CD4-positive, alpha-beta T cell treated with Interleukin-6 at 100 ng/mL for 8 hours (primary cell): ENCODE measurements around the gene CCNF.
"Not testable (repeated sequence)": the region's sequence is repeated elsewhere in the genome, so short reads cannot be mapped to it uniquely, and the experiment has no call there.

Experiments
- DNase-seq: peaks from one replicate; pipeline ENCODE4 v3.0.0-alpha.2; 2020; ENCODE audit warnings: mixed read lengths, low spot score

Gene CCNF

DNA sequence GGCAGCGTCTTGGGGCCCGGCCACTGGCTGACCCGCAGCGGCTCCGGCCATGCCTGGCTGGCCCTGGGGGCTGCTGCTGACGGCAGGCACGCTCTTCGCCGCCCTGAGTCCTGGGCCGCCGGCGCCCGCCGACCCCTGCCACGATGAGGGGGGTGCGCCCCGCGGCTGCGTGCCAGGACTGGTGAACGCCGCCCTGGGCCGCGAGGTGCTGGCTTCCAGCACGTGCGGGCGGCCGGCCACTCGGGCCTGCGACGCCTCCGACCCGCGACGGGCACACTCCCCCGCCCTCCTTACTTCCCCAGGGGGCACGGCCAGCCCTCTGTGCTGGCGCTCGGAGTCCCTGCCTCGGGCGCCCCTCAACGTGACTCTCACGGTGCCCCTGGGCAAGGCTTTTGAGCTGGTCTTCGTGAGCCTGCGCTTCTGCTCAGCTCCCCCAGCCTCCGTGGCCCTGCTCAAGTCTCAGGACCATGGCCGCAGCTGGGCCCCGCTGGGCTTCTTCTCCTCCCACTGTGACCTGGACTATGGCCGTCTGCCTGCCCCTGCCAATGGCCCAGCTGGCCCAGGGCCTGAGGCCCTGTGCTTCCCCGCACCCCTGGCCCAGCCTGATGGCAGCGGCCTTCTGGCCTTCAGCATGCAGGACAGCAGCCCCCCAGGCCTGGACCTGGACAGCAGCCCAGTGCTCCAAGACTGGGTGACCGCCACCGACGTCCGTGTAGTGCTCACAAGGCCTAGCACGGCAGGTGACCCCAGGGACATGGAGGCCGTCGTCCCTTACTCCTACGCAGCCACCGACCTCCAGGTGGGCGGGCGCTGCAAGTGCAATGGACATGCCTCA is 42.6 kb downstream of the CCNF start:
- no peak for DNase-seq

DNA sequence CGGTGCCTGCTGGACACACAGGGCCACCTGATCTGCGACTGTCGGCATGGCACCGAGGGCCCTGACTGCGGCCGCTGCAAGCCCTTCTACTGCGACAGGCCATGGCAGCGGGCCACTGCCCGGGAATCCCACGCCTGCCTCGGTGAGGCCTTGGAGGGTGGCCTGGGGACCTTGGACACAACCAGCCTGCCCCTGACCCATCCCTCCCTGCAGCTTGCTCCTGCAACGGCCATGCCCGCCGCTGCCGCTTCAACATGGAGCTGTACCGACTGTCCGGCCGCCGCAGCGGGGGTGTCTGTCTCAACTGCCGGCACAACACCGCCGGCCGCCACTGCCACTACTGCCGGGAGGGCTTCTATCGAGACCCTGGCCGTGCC is 43.2 kb downstream of the CCNF start:
- DNase-seq: no peak

DNA sequence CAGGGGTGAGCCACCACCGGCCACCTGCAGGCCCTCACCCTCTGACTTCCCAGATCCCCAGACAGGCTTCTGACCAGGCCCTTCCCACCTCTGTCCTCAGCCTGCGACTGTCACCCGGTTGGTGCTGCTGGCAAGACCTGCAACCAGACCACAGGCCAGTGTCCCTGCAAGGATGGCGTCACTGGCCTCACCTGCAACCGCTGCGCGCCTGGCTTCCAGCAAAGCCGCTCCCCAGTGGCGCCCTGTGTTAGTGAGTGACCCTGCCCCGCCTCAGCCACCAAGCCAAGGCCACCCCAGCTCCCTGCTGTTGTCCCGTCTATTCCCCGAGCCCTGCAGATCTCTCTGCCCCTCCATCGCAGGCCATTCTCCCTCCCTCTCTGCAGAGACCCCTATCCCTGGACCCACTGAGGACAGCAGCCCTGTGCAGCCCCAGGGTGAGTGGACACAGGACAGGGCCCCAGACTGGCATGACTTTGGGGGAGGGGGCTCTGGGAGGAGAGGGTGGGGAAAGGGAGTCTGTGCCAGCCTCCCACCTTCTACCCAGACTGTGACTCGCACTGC is 43.7 kb downstream of the CCNF start:
- DNase-seq: no peak

DNA sequence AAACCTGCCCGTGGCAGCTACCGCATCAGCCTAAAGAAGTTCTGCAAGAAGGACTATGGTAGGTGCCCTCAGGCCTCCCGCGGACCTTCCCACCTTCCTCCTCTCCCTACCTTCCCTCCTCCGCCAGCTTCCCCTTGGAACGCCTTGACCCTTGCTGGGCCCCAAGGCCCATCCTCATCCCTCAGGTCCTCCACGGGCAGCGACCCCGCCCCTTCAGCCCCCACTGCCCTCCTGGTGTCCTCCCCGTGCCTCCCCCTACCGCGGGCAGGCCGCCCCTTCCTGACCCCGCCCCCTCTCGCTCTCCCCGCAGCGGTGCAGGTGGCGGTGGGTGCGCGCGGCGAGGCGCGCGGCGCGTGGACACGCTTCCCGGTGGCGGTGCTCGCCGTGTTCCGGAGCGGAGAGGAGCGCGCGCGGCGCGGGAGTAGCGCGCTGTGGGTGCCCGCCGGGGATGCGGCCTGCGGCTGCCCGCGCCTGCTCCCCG is 44.2 kb downstream of the CCNF start:
- no peak for DNase-seq

DNA sequence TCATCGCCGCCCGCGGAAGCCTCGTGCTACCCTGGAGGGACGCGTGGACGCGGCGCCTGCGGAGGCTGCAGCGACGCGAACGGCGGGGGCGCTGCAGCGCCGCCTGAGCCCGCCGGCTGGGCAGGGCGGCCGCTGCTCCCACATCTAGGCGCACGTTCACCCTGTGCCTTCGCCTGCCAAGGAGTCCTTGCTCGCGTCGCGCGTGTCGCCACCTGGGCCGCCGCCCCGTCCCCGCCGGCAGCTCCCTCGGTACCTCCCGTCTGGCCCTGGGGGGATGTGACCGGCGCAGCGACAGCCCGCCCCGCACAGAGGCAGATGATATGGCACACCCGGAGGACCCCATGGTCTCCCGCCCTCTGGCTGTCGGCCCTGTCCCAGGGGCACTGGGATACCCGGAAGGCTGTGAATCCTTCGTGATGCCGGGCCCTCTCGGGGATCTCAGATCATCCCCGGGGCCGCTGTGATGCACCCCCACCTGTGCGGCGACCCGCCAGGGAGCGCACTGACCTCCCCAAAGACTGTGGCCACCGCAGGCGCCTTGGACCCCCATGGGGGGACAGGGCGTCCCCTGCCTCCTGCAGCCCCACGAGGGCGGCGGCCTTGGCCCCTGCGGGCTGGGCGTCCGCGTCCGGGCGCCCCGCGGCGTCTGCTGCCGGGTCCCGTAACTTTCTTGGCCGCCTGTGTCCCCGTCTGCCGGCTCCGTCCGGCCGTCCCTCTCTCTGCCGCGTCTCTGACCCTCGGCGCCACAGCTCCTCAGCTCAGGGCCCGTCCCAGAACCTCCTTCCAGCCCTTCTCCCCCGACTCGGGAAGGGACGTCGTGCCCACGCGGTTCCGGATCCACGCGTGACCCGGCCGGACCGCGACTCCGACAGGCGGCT is 45.0 kb downstream of the CCNF start:
- peak; percentile 51 for DNase-seq

DNA sequence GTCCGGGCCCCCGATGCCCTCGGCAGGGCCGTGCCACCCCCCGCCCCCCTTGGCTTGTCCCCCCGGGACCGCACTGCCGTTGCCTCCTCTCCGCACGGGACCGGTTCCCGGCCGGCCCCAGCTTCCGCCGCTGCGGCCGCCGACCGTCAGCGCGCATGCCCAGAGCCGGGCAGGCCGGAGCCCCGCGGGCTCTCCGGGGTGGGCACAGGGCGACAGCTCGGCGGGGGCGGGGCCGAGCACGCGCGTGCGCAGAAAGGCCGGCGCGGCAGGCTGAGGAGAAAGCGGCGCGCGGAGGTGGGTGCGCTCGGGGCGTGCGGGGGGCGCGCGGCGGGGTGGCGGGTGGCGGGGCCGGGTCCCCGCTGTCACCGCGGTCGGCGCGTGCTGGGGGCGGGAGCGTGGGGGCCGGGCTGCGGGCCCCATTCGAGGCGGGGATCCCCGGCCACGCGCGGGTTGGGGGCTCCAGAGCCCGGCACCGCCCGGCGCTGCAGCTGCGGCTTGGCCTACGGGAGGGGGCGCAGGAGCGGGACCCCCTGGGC is 45.7 kb downstream of the CCNF start, which contains the start of gene TBC1D24:
Gene TBC1D24 (plus strand): TSS at position 251 of the 536 bp plus-strand sequence. CDS start 21,022 bp downstream, outside the sequence.
- peak; percentile 80 for DNase-seq

DNA sequence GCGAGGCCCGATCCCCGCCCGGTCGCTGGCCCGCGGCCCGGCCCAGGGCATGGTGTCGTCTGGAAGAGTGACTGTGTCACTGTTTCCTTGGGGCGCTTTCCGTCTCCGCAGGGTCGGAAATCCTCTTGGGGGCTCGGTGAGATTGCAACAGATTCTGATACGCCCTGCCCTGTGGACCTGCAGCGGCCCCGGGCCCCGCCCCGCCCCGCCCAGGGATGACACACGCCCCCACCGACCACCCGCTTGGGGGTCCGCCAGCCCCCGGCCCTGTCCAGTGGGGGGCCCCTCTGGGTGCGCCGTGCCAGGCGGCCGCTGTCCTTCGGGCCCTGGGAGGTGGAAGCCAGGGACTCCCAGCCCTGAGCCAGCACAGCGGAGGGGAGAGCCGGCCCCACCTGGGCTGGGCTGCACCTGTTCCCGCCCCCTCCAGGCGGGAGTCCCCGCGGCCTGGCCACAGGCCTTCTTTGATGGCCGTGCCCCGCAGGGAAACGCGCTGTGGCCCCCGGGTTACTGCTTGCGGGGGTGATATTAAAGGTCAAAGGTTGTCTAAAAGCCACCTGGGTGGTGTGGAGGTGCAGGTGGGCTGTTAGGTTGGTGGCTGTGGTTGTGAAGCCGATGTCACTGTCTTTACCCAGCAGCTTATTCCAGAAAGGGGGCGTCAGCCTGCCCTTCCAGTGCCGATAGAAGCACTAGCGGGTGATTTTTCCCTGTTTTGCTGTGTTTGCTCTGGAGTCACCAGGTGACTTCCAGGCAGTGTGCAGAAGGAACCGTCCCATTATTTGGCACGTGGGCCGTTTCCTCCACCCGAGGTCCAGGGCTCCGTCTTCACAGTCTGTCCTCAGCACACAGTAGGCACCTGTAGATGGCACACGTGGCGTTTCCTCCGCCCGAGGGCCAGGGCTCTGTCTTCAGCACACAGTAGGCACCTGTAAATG is 46.4 kb downstream of the CCNF start:
- DNase-seq: peak; percentile 20

DNA sequence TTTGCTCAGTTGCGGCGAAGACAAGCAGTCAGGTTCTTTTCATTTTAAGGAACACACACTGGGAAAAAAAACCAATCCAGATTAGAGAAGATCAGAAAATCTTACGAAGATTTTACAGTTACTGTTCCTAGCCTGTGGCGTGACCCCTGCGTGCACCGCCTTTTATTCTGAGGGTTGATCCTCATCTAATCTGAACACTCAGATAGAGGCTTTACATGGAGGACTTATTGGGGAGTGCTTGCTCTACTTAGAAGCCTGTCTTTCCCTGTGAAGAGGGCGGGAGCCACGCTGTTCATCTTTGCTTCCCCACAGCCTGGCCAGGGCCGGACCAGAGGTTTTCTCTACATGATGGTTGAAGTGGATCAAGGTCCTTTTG is 47.1 kb downstream of the CCNF start:
- no peak for DNase-seq

DNA sequence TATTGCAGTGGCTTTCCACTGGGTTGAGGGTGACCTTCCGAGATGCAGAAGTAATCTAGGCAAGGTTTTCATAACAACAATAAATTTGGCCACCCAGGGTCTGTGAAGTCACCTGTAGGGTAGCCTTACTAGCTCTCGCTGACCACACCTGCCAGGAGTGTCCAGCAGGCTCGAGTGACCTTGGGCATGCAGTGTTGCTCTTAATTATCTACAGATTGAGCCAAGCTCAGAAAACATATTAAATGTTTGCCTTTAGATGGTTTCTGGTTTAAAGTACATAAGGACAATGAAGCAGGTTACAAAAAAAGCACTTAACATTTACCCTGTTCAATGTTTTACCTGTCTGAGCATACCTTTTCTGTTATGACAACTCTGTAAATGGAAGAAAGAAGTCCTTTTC is 47.5 kb downstream of the CCNF start:
- no peak for DNase-seq

DNA sequence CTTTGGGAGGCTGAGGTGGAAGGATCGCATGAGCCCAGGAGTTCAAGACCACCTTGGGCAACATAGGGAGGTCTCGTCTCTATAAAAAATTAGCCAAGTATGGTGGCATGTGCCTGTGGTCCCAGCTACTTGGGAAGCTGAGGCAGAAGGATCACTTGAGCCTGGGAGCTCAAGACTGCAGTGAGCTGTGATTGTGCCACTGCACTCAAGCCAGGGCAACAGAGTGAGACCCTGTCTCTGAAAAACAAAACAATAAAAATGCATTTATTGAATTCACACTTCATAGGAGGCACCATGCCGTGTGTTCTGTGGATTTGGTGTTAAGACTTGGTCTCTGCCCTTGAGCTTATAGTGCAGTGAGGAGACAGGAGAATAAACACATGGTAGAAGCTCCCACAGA is 48.1 kb downstream of the CCNF start:
- DNase-seq: no peak

DNA sequence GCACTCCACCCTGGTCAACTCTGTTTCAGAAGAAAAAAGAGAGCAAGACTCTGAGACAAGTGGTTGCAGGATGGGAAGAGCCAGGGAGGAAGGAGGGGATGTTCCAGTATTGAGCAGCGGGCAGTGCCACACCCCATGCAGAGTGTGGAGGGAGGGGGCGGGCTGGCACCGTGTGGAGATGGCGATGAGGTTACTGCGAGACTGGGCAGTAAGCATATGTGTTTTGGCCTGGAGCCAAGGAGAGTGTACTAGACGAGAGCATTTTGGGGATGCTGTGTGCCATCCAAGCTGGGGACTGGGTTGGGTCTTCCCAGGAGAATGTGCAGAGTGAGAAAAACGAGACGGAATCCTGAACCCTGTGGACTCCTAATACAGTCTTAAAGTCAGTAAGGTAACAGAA is 49.0 kb downstream of the CCNF start:
- DNase-seq: no peak

DNA sequence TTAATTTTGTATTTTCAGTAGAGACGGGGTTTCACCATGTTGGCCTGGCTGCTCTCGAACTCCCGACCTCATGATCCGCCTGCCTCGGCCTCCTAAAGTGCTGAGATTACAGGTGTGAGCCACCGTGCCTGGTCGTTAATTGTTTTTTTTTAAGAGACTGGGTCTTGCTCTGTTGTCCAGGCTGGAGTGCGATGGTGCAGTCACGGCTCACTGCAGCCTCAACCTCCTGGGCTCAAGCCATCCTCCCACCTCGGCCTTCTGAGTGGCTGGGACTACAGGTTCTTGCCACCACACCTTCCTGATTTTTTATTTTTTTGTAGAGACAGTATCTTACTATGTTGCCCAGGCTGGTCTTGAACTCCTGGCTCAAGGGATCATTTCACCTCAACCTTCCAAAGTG is 50.7 kb downstream of the CCNF start:
- DNase-seq: not testable (repeated sequence)

DNA sequence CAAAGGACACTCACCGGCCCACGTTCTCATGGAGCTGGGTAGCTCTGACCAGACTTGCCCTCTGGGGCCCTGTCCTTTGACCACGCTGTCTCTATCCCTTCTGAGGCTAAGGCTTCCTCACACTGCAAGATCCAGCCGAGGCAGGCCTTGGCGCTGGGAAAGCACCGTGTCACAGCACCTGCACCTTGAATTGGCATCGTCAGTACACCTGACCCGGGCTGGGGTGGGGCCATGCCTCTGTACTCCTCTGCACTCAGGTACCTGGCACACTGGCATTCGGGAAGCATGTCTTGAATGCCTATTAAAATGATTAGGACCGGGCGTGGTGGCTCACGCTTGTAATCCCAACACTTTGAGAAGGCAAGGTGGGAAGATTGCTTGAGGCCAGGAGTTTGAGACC is 51.7 kb downstream of the CCNF start:
- no peak for DNase-seq

DNA sequence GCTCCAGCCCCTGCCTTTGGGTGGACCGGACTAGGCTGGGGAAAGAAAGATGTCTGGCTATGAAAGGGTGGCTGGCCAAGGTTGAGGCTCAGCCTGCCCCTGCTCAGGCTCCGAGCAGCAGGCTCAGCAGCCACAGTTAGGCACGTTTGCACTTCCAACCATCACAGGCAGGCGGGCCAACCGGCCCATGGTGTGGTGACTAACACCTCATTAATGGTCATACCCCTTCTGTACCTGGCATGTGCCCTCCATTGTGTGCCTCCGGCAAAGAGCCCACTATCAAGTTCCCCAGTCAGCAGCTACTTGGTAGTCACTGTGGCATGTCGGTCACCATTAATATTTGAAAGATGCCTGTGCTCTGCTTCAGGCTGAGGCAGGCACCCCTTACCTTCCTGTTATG is 52.4 kb downstream of the CCNF start:
- DNase-seq: no peak

DNA sequence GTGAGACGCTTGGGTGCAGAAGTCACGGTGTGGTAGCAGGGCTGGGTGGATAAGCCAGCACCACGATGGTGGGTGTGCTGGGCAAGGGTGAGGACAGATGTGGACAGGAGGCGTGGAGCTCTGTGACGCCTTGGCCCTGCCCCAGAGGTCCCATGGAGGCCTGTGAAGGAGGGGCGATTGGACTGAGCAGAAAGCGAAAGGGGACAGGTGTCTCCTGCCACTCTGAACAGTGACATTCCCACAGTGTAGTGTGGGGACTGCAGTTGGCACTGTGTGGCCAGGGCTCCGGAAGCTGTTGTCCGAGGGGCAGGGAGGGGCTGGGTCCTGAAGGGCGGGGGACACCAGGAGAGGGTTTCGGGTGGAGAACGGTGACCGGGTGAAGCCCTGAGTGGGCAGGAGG is 53.0 kb downstream of the CCNF start:
- DNase-seq: no peak

DNA sequence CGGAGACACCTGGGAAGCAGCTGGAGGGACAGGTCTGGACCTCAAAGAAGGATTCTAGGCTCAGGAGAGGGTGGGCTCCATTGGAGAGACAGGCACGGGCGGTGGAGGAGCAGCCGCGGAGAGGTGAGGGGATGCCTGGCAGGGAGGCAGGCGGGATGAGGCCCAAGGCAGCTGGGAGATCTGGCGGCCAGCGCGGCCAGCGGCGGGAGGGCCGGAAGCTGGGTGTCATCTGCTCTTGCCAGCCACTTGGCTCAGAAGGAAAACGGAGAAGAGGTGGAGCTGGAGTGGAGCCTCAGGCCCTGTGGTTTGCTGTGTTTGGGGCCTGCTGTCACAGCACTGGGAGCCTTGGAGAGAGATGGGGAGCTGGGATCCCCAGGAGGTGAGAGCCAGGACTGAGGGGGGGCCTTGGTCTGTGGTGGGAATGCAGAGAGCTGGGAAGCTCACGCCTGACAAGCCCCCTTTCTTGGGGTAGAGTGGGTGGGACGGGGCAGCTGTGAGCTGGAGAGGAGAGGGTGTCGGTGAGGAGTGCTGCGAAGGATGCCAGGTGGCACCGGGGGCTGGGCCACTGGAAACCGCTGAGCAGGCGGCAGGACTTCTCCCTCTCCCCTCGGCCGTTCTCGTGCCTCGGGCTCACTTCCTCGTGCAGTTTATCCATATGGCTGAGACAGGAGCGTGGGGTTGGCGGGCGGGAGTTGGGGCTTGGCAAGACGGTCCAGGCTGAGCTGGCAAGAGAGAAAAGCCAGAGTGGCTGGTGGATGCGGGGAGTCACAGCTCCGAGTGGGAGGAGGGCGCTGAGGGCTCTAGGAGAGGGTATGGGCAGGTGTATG is 53.7 kb downstream of the CCNF start:
- no peak for DNase-seq

DNA sequence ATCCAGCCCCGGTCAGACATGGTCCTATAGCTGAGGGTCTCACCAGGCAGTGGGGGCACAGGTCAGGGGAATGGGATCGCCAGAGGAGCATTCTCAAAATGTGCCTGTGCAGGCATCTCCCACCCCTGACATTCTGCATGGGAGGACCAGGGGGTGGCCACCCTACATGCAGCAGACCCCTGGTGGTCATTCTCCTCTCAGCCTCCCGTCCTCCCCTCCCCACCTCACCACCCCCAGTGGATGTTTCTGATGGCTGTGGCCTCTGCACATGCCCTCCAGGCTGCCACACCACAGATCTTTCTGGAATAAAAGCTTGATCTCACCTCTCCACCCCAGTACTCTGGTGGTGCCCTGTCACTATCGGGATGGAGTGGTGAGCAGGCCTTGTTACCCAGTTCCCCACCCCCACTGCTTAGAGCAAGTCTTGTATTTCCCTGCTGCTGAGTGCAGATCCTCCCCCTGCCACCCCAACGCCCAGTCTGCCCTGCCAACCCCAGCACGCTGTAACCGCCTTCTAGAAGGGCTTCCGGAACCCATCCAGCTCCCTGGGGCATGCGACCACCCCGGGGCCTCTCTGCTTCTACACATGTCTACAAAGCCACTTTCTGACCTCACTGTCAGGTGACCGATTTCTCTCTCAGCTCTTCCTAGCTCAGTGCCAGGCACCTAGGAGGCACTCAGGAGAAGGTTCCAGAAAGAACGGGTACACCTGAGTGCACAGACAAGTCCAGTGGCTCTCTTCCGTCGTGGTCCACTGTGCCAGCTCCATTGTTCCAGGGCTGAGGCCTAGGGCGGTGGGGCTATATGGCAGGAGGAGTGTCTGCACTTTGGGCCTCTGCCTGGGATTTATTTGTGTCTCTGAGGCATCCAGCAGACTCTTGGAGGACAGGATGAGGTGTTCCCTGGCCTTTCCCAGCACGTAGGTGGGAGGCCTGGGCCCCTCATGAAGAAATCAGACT is 55.0 kb downstream of the CCNF start:
- DNase-seq: no peak

DNA sequence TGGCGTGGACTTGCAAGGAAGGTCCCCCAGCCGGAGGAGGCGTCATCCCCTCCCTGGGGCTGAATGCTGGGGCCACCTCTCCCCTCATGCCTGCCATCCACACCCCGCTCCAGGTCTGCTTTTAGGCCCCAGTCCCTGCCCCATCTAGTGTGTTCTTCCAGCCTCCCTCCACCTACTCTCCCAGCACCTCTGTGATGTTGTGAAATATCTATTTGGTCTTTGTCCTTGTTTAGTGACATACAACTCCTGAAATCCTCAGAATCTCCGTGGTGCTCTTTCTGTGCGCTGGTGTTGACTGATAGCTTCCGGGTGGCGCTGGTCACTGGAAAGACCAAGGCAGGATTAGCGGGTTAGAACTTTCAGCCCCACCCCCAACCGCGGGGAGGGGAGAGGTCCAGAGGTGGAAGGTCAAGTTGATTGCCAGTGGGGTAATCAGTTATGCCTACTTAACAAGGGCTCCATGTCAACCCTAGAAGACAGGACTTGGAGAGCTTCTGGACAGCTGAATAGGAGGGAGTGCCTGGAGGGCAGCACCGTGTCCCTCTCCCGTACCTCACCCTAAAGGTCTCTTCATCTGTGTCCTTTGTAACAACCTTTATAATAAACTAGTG is 55.8 kb downstream of the CCNF start:
- no peak for DNase-seq
